ENCODE data around the gene STX18. TPM values are rescaled to one million over a fixed set of nuclear protein-coding genes. Genes with fewer than 3 reads are reported as not detected.

Gene STX18
- total and polyA plus RNA-seq, 2 experiments from 2014 or later = 15.9 to 18.1 TPM

DNA sequence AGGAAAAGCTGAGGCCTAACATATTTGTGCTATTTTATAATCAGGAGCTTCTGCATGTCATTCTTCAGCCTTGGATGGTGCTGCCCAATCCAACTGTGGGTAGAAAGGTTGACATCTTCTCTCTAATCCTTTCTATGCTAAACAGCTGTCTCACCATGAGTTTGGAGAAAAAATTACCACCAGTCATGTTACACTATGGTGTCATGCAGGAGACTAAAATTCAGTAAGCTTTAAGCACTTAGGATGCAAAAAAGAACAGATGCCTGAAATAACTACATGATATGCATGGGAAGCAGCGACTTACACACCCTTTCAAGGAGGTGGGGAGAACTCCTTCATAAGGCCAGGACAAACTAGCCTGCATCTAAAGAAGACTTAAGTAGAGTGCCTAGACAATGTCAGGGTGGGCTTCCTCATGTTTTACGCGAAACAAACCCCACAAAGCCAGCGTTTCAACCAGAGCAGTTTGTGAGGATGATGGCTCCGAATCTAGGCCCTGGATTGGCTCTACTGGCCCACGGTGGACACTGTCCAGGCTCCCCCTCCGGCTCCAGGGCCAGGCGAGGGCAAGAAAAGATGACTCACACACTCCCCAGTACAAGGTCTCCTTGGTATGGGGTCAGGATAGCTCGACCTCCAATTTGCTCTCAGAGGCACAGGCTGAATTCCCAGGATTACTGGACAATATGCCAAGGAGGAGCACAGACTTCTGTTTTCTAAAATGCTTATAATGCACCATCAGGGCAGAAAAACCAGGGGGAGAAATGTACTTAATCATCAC is 45.1 kb downstream of the STX18 start:
- no peaks in the 10 kb centered on the region for H3K9me2 ChIP-seq (ENCODE audit: insufficient read depth)
- H3K4me3 ChIP-seq = no peak overlapping the region
- H3K4me2 ChIP-seq = no peak overlapping the region
- no peaks in the 10 kb centered on the region for H3K36me3 ChIP-seq (ENCODE audit: insufficient read depth)
- no peak overlapping the region for H3K27ac ChIP-seq (ENCODE audit: low read depth)
- no peak overlapping the region for H3K4me3 Mint-ChIP-seq
- H3K79me2 ChIP-seq (replicated peaks; ENCODE audit: insufficient read depth) = no peaks in the 10 kb centered on the region; the same call in 1 of the 2 replicates
- TF ChIP-seq EZH2 (IDR thresholded peaks at IDR 0.05; ENCODE audit: low read depth, unreplicated experiment) = no peak
- TF ChIP-seq, protein P1, sequence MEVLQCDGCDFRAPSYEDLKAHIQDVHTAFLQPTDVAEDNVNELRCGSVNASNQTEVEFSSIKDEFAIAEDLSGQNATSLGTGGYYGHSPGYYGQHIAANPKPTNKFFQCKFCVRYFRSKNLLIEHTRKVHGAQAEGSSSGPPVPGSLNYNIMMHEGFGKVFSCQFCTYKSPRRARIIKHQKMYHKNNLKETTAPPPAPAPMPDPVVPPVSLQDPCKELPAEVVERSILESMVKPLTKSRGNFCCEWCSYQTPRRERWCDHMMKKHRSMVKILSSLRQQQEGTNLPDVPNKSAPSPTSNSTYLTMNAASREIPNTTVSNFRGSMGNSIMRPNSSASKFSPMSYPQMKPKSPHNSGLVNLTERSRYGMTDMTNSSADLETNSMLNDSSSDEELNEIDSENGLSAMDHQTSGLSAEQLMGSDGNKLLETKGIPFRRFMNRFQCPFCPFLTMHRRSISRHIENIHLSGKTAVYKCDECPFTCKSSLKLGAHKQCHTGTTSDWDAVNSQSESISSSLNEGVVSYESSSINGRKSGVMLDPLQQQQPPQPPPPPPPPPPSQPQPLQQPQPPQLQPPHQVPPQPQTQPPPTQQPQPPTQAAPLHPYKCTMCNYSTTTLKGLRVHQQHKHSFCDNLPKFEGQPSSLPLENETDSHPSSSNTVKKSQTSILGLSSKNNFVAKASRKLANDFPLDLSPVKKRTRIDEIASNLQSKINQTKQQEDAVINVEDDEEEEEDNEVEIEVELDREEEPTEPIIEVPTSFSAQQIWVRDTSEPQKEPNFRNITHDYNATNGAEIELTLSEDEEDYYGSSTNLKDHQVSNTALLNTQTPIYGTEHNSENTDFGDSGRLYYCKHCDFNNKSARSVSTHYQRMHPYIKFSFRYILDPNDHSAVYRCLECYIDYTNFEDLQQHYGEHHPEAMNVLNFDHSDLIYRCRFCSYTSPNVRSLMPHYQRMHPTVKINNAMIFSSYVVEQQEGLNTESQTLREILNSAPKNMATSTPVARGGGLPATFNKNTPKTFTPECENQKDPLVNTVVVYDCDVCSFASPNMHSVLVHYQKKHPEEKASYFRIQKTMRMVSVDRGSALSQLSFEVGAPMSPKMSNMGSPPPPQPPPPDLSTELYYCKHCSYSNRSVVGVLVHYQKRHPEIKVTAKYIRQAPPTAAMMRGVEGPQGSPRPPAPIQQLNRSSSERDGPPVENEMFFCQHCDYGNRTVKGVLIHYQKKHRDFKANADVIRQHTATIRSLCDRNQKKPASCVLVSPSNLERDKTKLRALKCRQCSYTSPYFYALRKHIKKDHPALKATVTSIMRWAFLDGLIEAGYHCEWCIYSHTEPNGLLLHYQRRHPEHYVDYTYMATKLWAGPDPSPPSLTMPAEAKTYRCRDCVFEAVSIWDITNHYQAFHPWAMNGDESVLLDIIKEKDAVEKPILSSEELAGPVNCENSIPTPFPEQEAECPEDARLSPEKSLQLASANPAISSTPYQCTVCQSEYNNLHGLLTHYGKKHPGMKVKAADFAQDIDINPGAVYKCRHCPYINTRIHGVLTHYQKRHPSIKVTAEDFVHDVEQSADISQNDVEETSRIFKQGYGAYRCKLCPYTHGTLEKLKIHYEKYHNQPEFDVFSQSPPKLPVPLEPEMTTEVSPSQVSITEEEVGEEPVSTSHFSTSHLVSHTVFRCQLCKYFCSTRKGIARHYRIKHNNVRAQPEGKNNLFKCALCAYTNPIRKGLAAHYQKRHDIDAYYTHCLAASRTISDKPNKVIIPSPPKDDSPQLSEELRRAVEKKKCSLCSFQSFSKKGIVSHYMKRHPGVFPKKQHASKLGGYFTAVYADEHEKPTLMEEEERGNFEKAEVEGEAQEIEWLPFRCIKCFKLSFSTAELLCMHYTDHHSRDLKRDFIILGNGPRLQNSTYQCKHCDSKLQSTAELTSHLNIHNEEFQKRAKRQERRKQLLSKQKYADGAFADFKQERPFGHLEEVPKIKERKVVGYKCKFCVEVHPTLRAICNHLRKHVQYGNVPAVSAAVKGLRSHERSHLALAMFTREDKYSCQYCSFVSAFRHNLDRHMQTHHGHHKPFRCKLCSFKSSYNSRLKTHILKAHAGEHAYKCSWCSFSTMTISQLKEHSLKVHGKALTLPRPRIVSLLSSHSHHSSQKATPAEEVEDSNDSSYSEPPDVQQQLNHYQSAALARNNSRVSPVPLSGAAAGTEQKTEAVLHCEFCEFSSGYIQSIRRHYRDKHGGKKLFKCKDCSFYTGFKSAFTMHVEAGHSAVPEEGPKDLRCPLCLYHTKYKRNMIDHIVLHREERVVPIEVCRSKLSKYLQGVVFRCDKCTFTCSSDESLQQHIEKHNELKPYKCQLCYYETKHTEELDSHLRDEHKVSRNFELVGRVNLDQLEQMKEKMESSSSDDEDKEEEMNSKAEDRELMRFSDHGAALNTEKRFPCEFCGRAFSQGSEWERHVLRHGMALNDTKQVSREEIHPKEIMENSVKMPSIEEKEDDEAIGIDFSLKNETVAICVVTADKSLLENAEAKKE (CRISPR knock-in tag; IDR thresholded peaks at IDR 0.05) = no peak
- TF ChIP-seq, protein P2, sequence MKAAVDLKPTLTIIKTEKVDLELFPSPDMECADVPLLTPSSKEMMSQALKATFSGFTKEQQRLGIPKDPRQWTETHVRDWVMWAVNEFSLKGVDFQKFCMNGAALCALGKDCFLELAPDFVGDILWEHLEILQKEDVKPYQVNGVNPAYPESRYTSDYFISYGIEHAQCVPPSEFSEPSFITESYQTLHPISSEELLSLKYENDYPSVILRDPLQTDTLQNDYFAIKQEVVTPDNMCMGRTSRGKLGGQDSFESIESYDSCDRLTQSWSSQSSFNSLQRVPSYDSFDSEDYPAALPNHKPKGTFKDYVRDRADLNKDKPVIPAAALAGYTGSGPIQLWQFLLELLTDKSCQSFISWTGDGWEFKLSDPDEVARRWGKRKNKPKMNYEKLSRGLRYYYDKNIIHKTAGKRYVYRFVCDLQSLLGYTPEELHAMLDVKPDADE (IDR thresholded peaks at IDR 0.05) = no peak
- TF ChIP-seq ZNF331 (CRISPR knock-in tag; IDR thresholded peaks at IDR 0.05; ENCODE audit: low read depth) = no peak
- no peak for TF ChIP-seq POLR2AphosphoS5 (IDR thresholded peaks at IDR 0.05; ENCODE audit: low read depth)
- TF ChIP-seq, protein P3, sequence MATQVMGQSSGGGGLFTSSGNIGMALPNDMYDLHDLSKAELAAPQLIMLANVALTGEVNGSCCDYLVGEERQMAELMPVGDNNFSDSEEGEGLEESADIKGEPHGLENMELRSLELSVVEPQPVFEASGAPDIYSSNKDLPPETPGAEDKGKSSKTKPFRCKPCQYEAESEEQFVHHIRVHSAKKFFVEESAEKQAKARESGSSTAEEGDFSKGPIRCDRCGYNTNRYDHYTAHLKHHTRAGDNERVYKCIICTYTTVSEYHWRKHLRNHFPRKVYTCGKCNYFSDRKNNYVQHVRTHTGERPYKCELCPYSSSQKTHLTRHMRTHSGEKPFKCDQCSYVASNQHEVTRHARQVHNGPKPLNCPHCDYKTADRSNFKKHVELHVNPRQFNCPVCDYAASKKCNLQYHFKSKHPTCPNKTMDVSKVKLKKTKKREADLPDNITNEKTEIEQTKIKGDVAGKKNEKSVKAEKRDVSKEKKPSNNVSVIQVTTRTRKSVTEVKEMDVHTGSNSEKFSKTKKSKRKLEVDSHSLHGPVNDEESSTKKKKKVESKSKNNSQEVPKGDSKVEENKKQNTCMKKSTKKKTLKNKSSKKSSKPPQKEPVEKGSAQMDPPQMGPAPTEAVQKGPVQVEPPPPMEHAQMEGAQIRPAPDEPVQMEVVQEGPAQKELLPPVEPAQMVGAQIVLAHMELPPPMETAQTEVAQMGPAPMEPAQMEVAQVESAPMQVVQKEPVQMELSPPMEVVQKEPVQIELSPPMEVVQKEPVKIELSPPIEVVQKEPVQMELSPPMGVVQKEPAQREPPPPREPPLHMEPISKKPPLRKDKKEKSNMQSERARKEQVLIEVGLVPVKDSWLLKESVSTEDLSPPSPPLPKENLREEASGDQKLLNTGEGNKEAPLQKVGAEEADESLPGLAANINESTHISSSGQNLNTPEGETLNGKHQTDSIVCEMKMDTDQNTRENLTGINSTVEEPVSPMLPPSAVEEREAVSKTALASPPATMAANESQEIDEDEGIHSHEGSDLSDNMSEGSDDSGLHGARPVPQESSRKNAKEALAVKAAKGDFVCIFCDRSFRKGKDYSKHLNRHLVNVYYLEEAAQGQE (IDR thresholded peaks at IDR 0.05; ENCODE audit: unreplicated experiment) = no peak
- TF ChIP-seq EZH2phosphoT487 (IDR thresholded peaks at IDR 0.05; ENCODE audit: unreplicated experiment) = no peak
- H3F3A ChIP-seq (replicated peaks; ENCODE audit: low read depth) = no peaks in the 10 kb centered on the region
- no peaks in the 10 kb centered on the region for H3K36me3 Mint-ChIP-seq (ENCODE audit: low read depth)
- H2AFZ ChIP-seq = no peak overlapping the region
- H3K27me3 ChIP-seq (ENCODE audit: insufficient read depth) = no peaks in the 10 kb centered on the region
- 0 out of 2 replicates have a peak, but pooled peaks cover 6% of the 10 kb centered on the region for H4K20me1 ChIP-seq (replicated peaks; ENCODE audit: insufficient read depth)
- peaks cover 11% of the 10 kb centered on the region for H3K4me1 ChIP-seq (ENCODE audit: insufficient read depth)
- no peak; the same call in 2 of the 3 replicates for ATAC-seq
- H3K9me3 Mint-ChIP-seq = no peaks in the 10 kb centered on the region
- DNase-seq (ENCODE audit: low spot score) = no peak
- no peak overlapping the region for H3K27ac Mint-ChIP-seq
- peaks cover 2% of the 10 kb centered on the region for H3K27me3 Mint-ChIP-seq (ENCODE audit: insufficient read depth, low read depth, poor library complexity)
- peaks cover 18% of the 10 kb centered on the region for H3K4me1 Mint-ChIP-seq
